Measurements from ENCODE around the gene LIPC.

LIPC gene

GRCh38 chr15:58604455-58604923 is 172.7 kb downstream of the LIPC start:
- Histone ChIP-seq H3K4me1 (ENCODE audit: control insufficient read depth in 1 of 2, insufficient read depth in 1 of 2, low read depth in 1 of 2, low read length in 1 of 2) (peaks cover 0 to 5% of the 10 kb centered on the region in 2 experiments), H3K4me3 (ENCODE audit: low read depth in 1 of 2, low read length in 1 of 2) (no peak overlapping the region), H3K27me3 (no peaks in the 10 kb centered on the region), H3K27ac (no peak overlapping the region), H3K9me3 (no peaks in the 10 kb centered on the region), H3K36me3 (peaks cover 28% of the 10 kb centered on the region)
- TF ChIP-seq CTCF (IDR thresholded peaks at IDR 0.05) = no peak

GRCh38 chr15:58605931-58606530 is 174.2 kb downstream of the LIPC start:
- peaks cover 0 to 5% of the 10 kb centered on the region in 2 experiments for H3K4me1 ChIP-seq (ENCODE audit: control insufficient read depth in 1 of 2, insufficient read depth in 1 of 2, low read depth in 1 of 2, low read length in 1 of 2)
- H3K27me3 ChIP-seq = no peaks in the 10 kb centered on the region
- TF ChIP-seq CTCF (IDR thresholded peaks at IDR 0.05) = no peak
- H3K4me3 ChIP-seq (ENCODE audit: low read depth in 1 of 2, low read length in 1 of 2) = no peak overlapping the region
- H3K36me3 ChIP-seq = peaks cover 41% of the 10 kb centered on the region
- no peak overlapping the region for H3K27ac ChIP-seq
- H3K9me3 ChIP-seq = no peaks in the 10 kb centered on the region

- Histone ChIP-seq H3K4me3 (ENCODE audit: low read depth in 1 of 2, low read length in 1 of 2) (no peak overlapping the region), H3K9me3 (no peaks in the 10 kb centered on the region), H3K36me3 (peaks cover 44% of the 10 kb centered on the region), H3K4me1 (ENCODE audit: control insufficient read depth in 1 of 2, insufficient read depth in 1 of 2, low read depth in 1 of 2, low read length in 1 of 2) (peaks cover 0 to 5% of the 10 kb centered on the region in 2 experiments), H3K27ac (no peak overlapping the region), H3K27me3 (no peaks in the 10 kb centered on the region)
- no peak for TF ChIP-seq CTCF (IDR thresholded peaks at IDR 0.05)
These were observed 174.8 kb downstream of the LIPC start for GRCh38 chr15:58606577-58607080.

- TF ChIP-seq CTCF (IDR thresholded peaks at IDR 0.05) = no peak
- peak overlapping the region; percentile 3 for H3K27ac ChIP-seq
- no peaks in the 10 kb centered on the region for H3K9me3 ChIP-seq
- peaks cover 0 to 5% of the 10 kb centered on the region in 2 experiments for H3K4me1 ChIP-seq (ENCODE audit: control insufficient read depth in 1 of 2, insufficient read depth in 1 of 2, low read depth in 1 of 2, low read length in 1 of 2)
- H3K4me3 ChIP-seq (ENCODE audit: low read depth in 1 of 2, low read length in 1 of 2) = no peak overlapping the region
- no peaks in the 10 kb centered on the region for H3K27me3 ChIP-seq
- peaks cover 48% of the 10 kb centered on the region for H3K36me3 ChIP-seq
These were observed 176.4 kb downstream of the LIPC start for GRCh38 chr15:58608129-58608590.

- Histone ChIP-seq H3K9me3 (no peaks in the 10 kb centered on the region), H3K4me3 (ENCODE audit: low read depth in 1 of 2, low read length in 1 of 2) (no peak overlapping the region), H3K36me3 (peaks cover 48% of the 10 kb centered on the region), H3K27me3 (no peaks in the 10 kb centered on the region), H3K4me1 (ENCODE audit: control insufficient read depth in 1 of 2, insufficient read depth in 1 of 2, low read depth in 1 of 2, low read length in 1 of 2) (peaks cover 0 to 5% of the 10 kb centered on the region in 2 experiments), H3K27ac (no peak overlapping the region)
- no peak for TF ChIP-seq CTCF (IDR thresholded peaks at IDR 0.05)
These were observed 176.9 kb downstream of the LIPC start for GRCh38 chr15:58608711-58609110.
